ENCODE data around the gene SUOX.
"Not testable (repeated sequence)": the region's sequence is repeated elsewhere in the genome, so short reads cannot be mapped to it uniquely, and the experiment has no call there.

Gene SUOX

GRCh38 chr12:56020423-56021184 is 23.5 kb downstream of the SUOX start, which contains the start of gene IKZF4:
TSS of gene IKZF4 (plus strand) at chr12:56021043. CDS start at chr12:56021494, 451 bp downstream.
- peak; percentile 35 for DNase-seq (ENCODE audit: low spot score)

DNA sequence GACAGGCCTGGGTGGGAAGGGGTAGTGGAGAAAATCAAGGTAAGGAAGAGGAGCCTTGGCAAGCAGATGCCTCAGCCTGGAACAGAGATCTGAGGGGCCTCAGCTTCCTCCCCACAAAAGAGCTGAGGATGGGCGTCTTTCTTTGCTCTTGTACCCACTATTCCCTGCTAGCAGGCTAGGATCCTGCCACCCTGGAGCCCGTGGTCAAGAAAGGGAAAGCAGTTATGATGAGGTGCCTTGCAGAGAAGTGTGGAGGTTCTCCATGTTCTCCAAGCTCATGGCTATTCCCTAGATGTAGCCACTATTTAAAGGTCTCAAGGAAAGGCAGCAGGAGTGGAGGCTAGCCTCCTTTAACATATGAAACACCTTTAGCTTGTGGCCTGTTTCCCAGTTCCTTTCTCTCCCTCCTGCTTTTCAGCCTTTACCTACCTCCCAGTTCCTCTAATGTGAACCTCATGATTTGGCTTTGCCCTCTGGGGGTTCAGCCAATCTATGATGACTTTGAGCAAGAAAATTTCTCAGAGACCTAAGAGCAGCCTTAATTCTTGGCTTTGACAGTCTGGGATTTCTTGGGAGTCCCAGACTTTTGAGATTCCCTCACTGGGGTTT is 24.9 kb downstream of the SUOX start:
- no peak for DNase-seq (ENCODE audit: low spot score)

GRCh38 chr12:56028511-56029165 is 31.6 kb downstream of the SUOX start:
- no peak for DNase-seq (ENCODE audit: low spot score)

GRCh38 chr12:56029166-56029519 is 32.1 kb downstream of the SUOX start:
- no peak for DNase-seq (ENCODE audit: low spot score)

GRCh38 chr12:56029666-56030293 is 32.7 kb downstream of the SUOX start:
- DNase-seq (ENCODE audit: low spot score), result peak; percentile 50

DNA sequence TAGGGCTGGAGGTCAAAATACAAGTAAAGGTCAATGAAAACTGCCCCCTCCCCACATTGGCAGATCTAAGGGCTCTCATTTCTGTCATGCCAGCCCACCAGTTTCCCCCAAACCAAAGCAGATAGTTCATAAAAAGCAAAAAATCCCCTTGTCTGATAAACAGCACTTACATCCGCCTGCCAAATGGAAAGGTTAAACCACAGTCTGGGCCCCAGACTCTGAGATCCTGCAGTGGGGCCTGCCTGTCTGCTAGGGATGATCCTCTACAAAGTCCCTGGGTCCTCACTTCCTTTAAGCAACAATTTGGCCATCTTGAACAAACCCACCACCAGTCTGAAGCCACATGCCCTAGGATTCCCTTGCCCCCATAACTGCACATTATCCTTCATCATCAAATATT is 34.9 kb downstream of the SUOX start:
- DNase-seq (ENCODE audit: low spot score), result no peak

- no peak for DNase-seq (ENCODE audit: low spot score)
These were observed 37.7 kb downstream of the SUOX start for GRCh38 chr12:56034586-56035332.

GRCh38 chr12:56037161-56037560 is 40.1 kb downstream of the SUOX start:
- DNase-seq (ENCODE audit: low spot score), result no peak

- no peak for DNase-seq (ENCODE audit: low spot score)
These were observed 41.1 kb downstream of the SUOX start for GRCh38 chr12:56038022-56038655.

GRCh38 chr12:56040151-56040550 is 43.1 kb downstream of the SUOX start:
- DNase-seq (ENCODE audit: low spot score), result no peak

DNA sequence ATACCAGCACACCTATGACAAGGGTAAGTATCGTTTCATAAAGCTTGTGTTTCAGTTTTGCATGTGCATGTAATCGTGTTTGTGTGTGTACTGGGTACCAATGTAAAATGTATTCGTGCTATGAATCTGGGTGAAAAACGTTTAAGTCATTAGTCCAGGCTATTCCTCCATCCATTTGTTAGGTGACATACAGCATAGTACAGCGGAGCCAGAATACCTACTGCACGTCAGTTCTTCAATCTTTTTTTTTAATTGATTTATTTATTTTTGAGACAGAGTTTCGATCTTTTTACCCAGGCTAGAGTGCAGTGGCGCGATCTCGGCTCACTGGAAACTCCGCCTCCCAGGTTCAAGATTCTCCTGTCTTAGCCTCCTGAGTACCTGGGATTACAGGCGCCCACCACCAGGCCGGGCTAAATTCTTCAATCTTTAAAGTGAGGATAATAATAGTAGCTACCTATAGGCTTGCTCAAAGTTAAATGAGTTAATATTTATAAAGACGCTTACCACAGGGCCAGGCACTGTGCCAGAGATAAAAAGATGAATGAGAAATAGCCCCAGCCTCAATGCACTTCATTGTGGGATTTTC is 44.0 kb downstream of the SUOX start:
- no peak for DNase-seq (ENCODE audit: low spot score)

DNA sequence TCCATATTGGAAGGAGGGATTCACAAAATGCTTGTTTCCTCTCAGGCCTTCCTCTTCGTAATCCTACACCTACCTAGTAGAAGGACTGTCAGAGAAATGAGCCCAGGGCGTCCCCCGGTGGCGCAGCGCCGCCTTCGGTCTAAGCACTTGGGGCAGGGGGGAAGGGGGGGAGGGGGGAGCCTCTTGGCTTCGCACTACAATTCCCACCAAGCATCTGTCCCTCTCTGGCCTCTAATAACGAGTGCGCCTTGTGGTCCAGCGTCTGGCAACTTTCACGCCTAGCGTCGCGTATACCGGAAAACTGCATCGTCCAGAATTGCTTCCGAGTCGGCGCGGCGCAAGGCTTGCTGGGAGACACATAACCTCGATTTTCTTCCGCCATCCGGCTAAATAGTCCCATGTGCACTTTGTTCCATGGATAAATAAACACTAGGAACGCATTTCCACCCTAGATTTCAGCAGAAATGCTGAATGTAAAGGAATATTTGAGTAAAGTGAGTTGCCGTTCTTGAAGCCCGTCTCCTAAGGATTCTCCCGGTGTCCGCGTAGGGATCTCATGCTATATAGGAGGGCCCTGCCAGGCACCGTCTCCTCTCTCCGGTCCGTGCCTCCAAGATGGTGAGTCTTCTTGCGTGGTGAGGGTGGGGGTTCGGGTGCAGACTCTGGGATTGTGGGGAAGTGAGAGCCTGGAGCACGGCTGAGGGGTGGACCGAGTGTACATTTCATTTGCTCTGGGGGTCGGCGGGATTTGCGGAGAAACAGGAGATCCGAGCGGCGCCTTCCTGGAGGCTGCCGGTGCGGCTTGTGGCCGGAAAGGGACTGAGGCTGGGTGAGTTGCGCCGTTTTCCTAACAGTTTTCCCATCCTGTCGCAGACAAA is 44.7 kb downstream of the SUOX start, which contains the start of gene RPS26:
Gene RPS26 (plus strand): TSS at position 367 of the 878 bp plus-strand sequence. CDS start 249 bp downstream, at position 616.
- peak; percentile 98 for DNase-seq (ENCODE audit: low spot score)

GRCh38 chr12:56042430-56042813 is 45.3 kb downstream of the SUOX start:
- DNase-seq (ENCODE audit: low spot score), result not testable (repeated sequence)

DNA sequence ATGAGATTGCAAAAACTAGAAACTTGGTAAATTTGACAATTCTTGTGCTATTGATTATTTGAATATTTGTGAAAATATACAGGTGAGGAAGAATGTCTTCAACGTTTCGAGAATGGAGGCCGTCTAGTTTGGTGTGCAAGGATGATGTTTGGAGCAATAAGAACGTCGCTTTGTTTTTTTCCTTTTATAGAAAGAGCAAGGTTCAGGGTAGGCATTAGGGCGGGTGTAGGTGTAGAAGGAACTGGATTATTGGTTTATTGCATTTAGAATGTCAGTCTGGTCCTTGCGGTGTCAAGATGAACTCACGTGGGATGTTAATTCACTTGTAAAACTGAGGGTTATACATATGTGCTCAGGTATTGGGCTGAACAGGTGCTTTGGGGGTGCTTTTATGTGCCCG is 45.8 kb downstream of the SUOX start:
- DNase-seq (ENCODE audit: low spot score), result no peak

DNA sequence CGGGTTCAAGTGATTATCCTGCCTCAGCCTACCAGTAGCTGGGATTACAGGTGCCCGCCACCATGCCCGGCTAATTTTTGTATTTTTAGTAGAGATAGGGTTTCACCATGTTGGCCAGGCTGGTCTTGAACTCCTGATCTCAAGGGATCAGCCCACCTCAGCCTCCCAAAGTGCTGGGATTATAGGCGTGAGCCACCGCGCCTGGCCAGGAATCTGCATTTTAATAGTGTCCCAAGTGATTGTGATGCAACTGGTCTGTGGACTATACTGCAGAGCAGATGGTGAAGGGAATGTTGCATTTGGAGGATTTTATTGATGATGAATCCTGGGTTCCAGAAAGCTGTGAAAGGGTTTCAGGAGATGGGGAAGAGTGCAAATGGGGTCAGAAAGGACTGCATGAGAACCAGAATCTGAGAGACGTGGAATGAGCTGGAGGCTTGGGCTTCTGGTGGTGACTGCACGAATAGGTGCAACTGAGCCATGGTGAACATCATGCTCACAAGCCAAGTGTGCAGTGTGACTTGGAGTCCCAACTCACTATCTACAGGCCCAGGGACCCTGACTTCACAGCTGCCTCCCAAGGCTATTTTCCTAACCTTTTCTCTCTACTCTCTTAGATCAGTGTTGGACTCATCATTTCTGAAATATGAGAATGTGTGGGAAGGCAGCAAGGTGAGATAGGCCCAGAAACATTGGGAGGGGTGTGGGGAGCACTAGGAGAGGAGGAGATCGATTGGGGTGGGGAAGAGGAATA is 49.1 kb downstream of the SUOX start:
- DNase-seq (ENCODE audit: low spot score), result no peak

GRCh38 chr12:56053407-56053893 is 56.4 kb downstream of the SUOX start:
- no peak for DNase-seq (ENCODE audit: low spot score)

All from Ammon's horn (tissue), 1 donor.